C4-2B (cell line): Measurements from ENCODE around the gene ANAPC2.

Source experiments
- CTCF ChIP-seq: fragments of 450-650 bp; conservative IDR thresholded peaks from 2 replicates; pipeline ENCODE4 v1.5.1; 2017; ENCODE audit warnings: mild to moderate bottlenecking
- ZFX ChIP-seq: fragments of 450-650 bp; IDR thresholded peaks from 2 replicates; pipeline ENCODE4 v1.6.1; 2017

- TF ChIP-seq CTCF (no peak), ZFX (no peak)
These were observed 61.6 kb downstream of the ANAPC2 start for GRCh38 chr9:137126786-137127185.
